GM23248 (cell line): ENCODE measurements around the gene UBE2B.

ENCODE experiments used
- EZH2 ChIP-seq: fragments of 200-600 bp; sonication (generic); IDR thresholded peaks from 2 replicates; pipeline ENCODE4 v1.6.1; 2018; ENCODE audit warnings: antibody characterized with exemption, mild to moderate bottlenecking; ENCODE audit not compliant: insufficient read depth, poor library complexity, severe bottlenecking
- EZH2phosphoT487 ChIP-seq: fragments of 200-600 bp; sonication (generic); IDR thresholded peaks from 2 replicates; pipeline ENCODE4 v1.6.1; 2018; ENCODE audit warnings: antibody characterized with exemption, moderate library complexity, mild to moderate bottlenecking, low read depth; ENCODE audit not compliant: insufficient read depth

GRCh38 chr5:134370311-134370870 is 978 bp upstream of the UBE2B start:
- TF ChIP-seq EZH2 (no peak), EZH2phosphoT487 (no peak)
